GM12878 (cell line): Measurements from ENCODE around the gene IFT27. TPM values are rescaled to one million over a fixed set of nuclear protein-coding genes. Genes with fewer than 3 reads are reported as not detected.

Experiments used
- ATAC-seq: fragments of 200-7000 bp; cut with Tn5 transposase; 3 replicates; pipeline ENCODE4 v1.9.1; 2020; ENCODE audit warnings: mild to moderate bottlenecking, moderate library complexity
- Bru-seq: library from RNA; stranded (reverse); fragments of 400-500 nt; gene quantifications from one replicate; lab custom pipeline; 2021; lab: Mats Ljungman, UMichigan
- BruChase-seq, 2 experiments: library from RNA; stranded (reverse); fragments of 400-500 nt; gene quantifications; one replicate each; lab custom pipeline; 2021; lab: Mats Ljungman, UMichigan
- BruUV-seq: library from RNA; stranded (reverse); fragments of 400-500 nt; replicated peaks from 2 replicates; lab custom pipeline; 2021; lab: Mats Ljungman, UMichigan
- CTCF ChIA-PET: fragments of 300-600 bp; sonication (Branson Sonifier 250); formaldehyde crosslinking; extraction: SDS; loops from one replicate; lab custom pipeline; 2021; ENCODE audit warnings: inconsistent platforms; lab: Yijun Ruan, JAX
- POLR2A ChIA-PET: fragments of 350-600 bp; formaldehyde crosslinking; extraction: SDS; loops from one replicate; lab custom pipeline; 2021; ENCODE audit warnings: inconsistent platforms; lab: Charles Lee
- RAD21 ChIA-PET: fragments of 300-600 bp; sonication (Branson Sonifier 250); formaldehyde crosslinking; loops from one replicate; lab custom pipeline; 2023; ENCODE audit warnings: antibody characterized with exemption; ENCODE audit not compliant: unreplicated experiment; lab: Charles Lee
- SMC1A ChIA-PET: fragments of 300-600 bp; sonication (Branson Sonifier 250); formaldehyde crosslinking; loops from one replicate; lab custom pipeline; 2023; ENCODE audit not compliant: unreplicated experiment, uncharacterized antibody; lab: Charles Lee
- DNase-seq: peaks from one replicate; pipeline ENCODE4 v3.0.0-alpha.2; 2011; ENCODE audit warnings: low read depth, low spot score
- FAIRE-seq: peaks from 3 replicates; lab custom pipeline; 2011; peaks lifted over from hg19 to GRCh38; lab: Jason Lieb, UNC
- H2AFZ ChIP-seq: 2 replicates; pipeline ENCODE4 v1.6.0; 2011; ENCODE audit warnings: low read depth, low read length, control low read depth; ENCODE audit not compliant: control insufficient read depth
- H3K27ac ChIP-seq: 2 replicates; pipeline ENCODE4 v1.5.1; 2011; ENCODE audit warnings: control low read depth; ENCODE audit not compliant: control insufficient read depth, insufficient read depth
- H3K27me3 ChIP-seq, 2 experiments: replicated peaks in 1 of 2; 2 replicates each; pipeline versions ENCODE4 v1.6.0 to v1.6.1; 2011; ENCODE audit warnings: low read length in 1 of 2; ENCODE audit not compliant: control insufficient read depth in 2 of 2, insufficient read depth in 2 of 2
- H3K36me3 ChIP-seq, 2 experiments: 2 replicates each; pipeline ENCODE4 v1.5.1; 2011; ENCODE audit warnings: low read length in 1 of 2; ENCODE audit not compliant: control insufficient read depth in 2 of 2, insufficient read depth in 2 of 2
- H3K4me1 ChIP-seq: 2 replicates; pipeline ENCODE4 v1.6.1; 2011; ENCODE audit warnings: mild to moderate bottlenecking, low read length, moderate library complexity, mixed read lengths; ENCODE audit not compliant: control insufficient read depth, insufficient read depth
- H3K4me2 ChIP-seq: 2 replicates; pipeline ENCODE4 v1.6.0; 2011; ENCODE audit warnings: control low read depth; ENCODE audit not compliant: control insufficient read depth, insufficient read depth
- H3K4me3 ChIP-seq: fragments of 200-600 bp; sonication (generic); 2 replicates; pipeline ENCODE4 v1.5.1; 2016
- H3K79me2 ChIP-seq: 2 replicates; pipeline ENCODE4 v1.6.0; 2011; ENCODE audit warnings: low read length; ENCODE audit not compliant: control insufficient read depth, insufficient read depth
- H3K9ac ChIP-seq: 2 replicates; pipeline ENCODE4 v1.8.0; 2011; ENCODE audit warnings: low read length, control low read depth, mixed read lengths; ENCODE audit not compliant: control insufficient read depth, insufficient read depth
- H3K9me3 ChIP-seq: replicated peaks from 3 replicates; pipeline ENCODE4 v1.5.1; 2011; ENCODE audit warnings: mild to moderate bottlenecking, low read length; ENCODE audit not compliant: control insufficient read depth, insufficient read depth
- H4K20me1 ChIP-seq: 2 replicates; pipeline ENCODE4 v1.6.0; 2011; ENCODE audit not compliant: control insufficient read depth, insufficient read depth
- CEBPZ ChIP-seq: fragments of 150-350 bp; IDR thresholded peaks from 2 replicates; pipeline ENCODE4 v1.6.1; 2016; ENCODE audit warnings: low read depth, low read length
- EP300 ChIP-seq, 2 experiments: fragments of 150-350 bp in 1 of 2; IDR thresholded peaks; 2 replicates each; pipeline ENCODE4 v1.6.1; 2011 to 2012; ENCODE audit warnings: low read depth in 2 of 2, low read length in 2 of 2, borderline replicate concordance in 1 of 2, improper control_type of control experiment in 1 of 2, inconsistent platforms in 1 of 2; ENCODE audit not compliant: control insufficient read depth in 1 of 2
- HCFC1 ChIP-seq: fragments of 150-350 bp; IDR thresholded peaks from 2 replicates; pipeline ENCODE4 v1.6.1; 2014; ENCODE audit warnings: low read length
- IRF4 ChIP-seq: IDR thresholded peaks from 2 replicates; pipeline ENCODE4 v1.6.1; 2011; ENCODE audit warnings: low read depth, low read length
- MTA2 ChIP-seq: fragments of 450-650 bp; IDR thresholded peaks from 2 replicates; pipeline ENCODE4 v1.6.1; 2016; ENCODE audit warnings: low read depth, mild to moderate bottlenecking, moderate library complexity
- PKNOX1 ChIP-seq: fragments of 450-650 bp; IDR thresholded peaks from 2 replicates; pipeline ENCODE4 v1.6.1; 2016; ENCODE audit warnings: mild to moderate bottlenecking
- RUNX3 ChIP-seq: IDR thresholded peaks from 2 replicates; pipeline ENCODE4 v1.6.1; 2012; ENCODE audit warnings: low read length, inconsistent platforms
- TCF12 ChIP-seq: IDR thresholded peaks from 2 replicates; pipeline ENCODE4 v1.6.1; 2011; ENCODE audit warnings: low read depth, mild to moderate bottlenecking, low read length
- ZNF207 ChIP-seq: fragments of 450-650 bp; IDR thresholded peaks from 2 replicates; pipeline ENCODE4 v1.6.1; 2014; ENCODE audit warnings: antibody characterized with exemption, mild to moderate bottlenecking, borderline replicate concordance
- ZNF217 ChIP-seq: fragments of 450-650 bp; IDR thresholded peaks from 2 replicates; pipeline ENCODE4 v1.6.1; 2017; ENCODE audit warnings: antibody characterized with exemption, mild to moderate bottlenecking
- WGBS: methylation state at CpG from one replicate; pipeline ENCODE4 v1.1.6; 2016; ENCODE audit warnings: low lambda C conversion rate; ENCODE audit not compliant: insufficient replicate concordance, insufficient coverage; ENCODE audit errors: missing lambda C conversion rate; 5-methylcytosine and 5-hydroxymethylcytosine counted together
- in situ Hi-C: fragments of 300-500 bp; cut with MboI; formaldehyde crosslinking; loops from 9 replicates; pipeline ENCODE4 v1.14.3; 2018; ENCODE audit warnings: mixed read lengths
- intact Hi-C: fragments of 100-400 bp; cut with micrococcal nuclease; formaldehyde crosslinking; loops from one replicate; pipeline ENCODE4 v1.14.2; 2022; ENCODE audit not compliant: unreplicated experiment
- long read RNA-seq, 2 experiments: library from polyadenylated mRNA; unstranded; transcript quantifications; one replicate each; pipeline ENCODE4 v2.0.0, GENCODE V29; 2019 to 2020
- polyA minus RNA-seq, 3 experiments: library from RNA; depleted of rRNA, polyadenylated mRNA; stranded (reverse); fragments of >200 nt; gene quantifications; 2 replicates each; pipeline ENCODE4 v1.2.3, GENCODE V29; 2011
- polyA plus RNA-seq, 11 experiments: library from polyadenylated mRNA; depleted of rRNA in 4 of 11; unstranded in 6 of 11; stranded (reverse) in 5 of 11; fragments of >200 nt; fragmentation: Nextera tagmentation in 4 of 11; fragmentation: Illumina TruSeq in 1 of 11; extraction: Ambion mirVana in 4 of 11; extraction: Trizol in 1 of 11; gene quantifications; 1 replicate in 1 of 11; 2 replicates in 10 of 11; pipeline versions ENCODE4 v1.2.1 to v1.2.3, GENCODE V29; 2011 to 2016; ENCODE audit warnings: inconsistent platforms in 2 of 11, missing spikeins in 2 of 11, low read depth in 1 of 11
- total RNA-seq, 4 experiments: library from RNA; depleted of rRNA in 3 of 4; stranded (reverse); fragments of >200 nt in 3 of 4; fragmentation: Illumina TruSeq in 1 of 4; extraction: Trizol in 1 of 4; gene quantifications; 2 replicates each; pipeline versions ENCODE4 v1.2.1 to v1.2.3, GENCODE V29; 2013 to 2021
- TF ChIP-seq, protein P1 (sequence below): IDR thresholded peaks from 2 replicates; pipeline ENCODE4 v1.6.1; 2011; ENCODE audit warnings: low read depth, mild to moderate bottlenecking, low read length, moderate library complexity, borderline replicate concordance; ENCODE audit errors: extremely low read depth
- TF ChIP-seq, protein P2 (sequence below): IDR thresholded peaks from 2 replicates; pipeline ENCODE4 v1.6.1; 2012; ENCODE audit warnings: low read depth, low read length, improper control_type of control experiment

IFT27 gene, protein sequence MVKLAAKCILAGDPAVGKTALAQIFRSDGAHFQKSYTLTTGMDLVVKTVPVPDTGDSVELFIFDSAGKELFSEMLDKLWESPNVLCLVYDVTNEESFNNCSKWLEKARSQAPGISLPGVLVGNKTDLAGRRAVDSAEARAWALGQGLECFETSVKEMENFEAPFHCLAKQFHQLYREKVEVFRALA
- total RNA-seq (2013; cell fraction: nucleolus; rRNA removed), result 4.1 and 6.3 TPM in 2 replicates
- 12.0 and 12.1 TPM in 2 replicates for total RNA-seq (2014; rRNA removed)
- 8.4 and 9.5 TPM in 2 replicates for total RNA-seq (2014; rRNA removed; fragmentation: Illumina TruSeq; extraction: Trizol)
- 18.5 and 18.8 TPM in 2 replicates for total RNA-seq (2021)
- polyA plus RNA-seq (2011; ENCODE audit: low read depth), result 8.2 TPM
- 1.9 and 2.7 TPM in 2 replicates for polyA plus RNA-seq (2011; rRNA removed)
- polyA plus RNA-seq (2011; cell fraction: cytosol; rRNA removed), result 1.6 and 2.1 TPM in 2 replicates
- 5.4 and 8.9 TPM in 2 replicates for polyA plus RNA-seq (2011; cell fraction: nucleus; rRNA removed)
- polyA plus RNA-seq (2012), result 11.7 and 12.2 TPM in 2 replicates
- 3.7 and 7.1 TPM in 2 replicates for polyA plus RNA-seq (2014; fragmentation: Illumina TruSeq; extraction: Trizol)
- polyA plus RNA-seq (2014; fragmentation: Nextera tagmentation; extraction: Ambion mirVana), result 1 to 10 TPM; 2.7 to 3.0 TPM
- 15.3 and 18.0 TPM in 2 replicates for polyA plus RNA-seq (2014; rRNA removed)
- 10 to 100 TPM; 26.2 to 32.5 TPM for polyA plus RNA-seq (2016; fragmentation: Nextera tagmentation; extraction: Ambion mirVana)
- polyA minus RNA-seq (2011; rRNA and poly(A)+ RNA removed), result 0.88 and 1.3 TPM in 2 replicates
- 0.53 and 1.4 TPM in 2 replicates for polyA minus RNA-seq (2011; cell fraction: cytosol; rRNA and poly(A)+ RNA removed)
- 1.5 and 1.6 TPM in 2 replicates for polyA minus RNA-seq (2011; cell fraction: nucleus; rRNA and poly(A)+ RNA removed)
- Bru-seq, nascent RNA, result percentile 44 among the genes with signal in this experiment
- percentile 45 among the genes with signal in this experiment for BruChase-seq, experiment 1, labeled RNA remaining after a 6-hour chase
- percentile 46 among the genes with signal in this experiment for BruChase-seq, experiment 2, labeled RNA remaining after a 2-hour chase
- long read RNA-seq, experiment 1, result 0 reads
- long read RNA-seq, experiment 2, result 0 reads

- intact Hi-C loops, result no loop called here
- Histone ChIP-seq H3K4me2 (peak within 1 kb of the TSS; percentile 88), H2AFZ (peak within 1 kb of the TSS; percentile 81), H3K27me3 (no peaks in the 10 kb centered on the region), H3K4me1 (peaks cover 11% of the 10 kb centered on the region), H3K4me3 (peak within 1 kb of the TSS; percentile 87), H3K79me2 (no peaks in the 10 kb centered on the region), H3K9ac (peak within 1 kb of the TSS; percentile 73), H3K9me3 (no peaks in the 10 kb centered on the region), H3K27ac (peak within 1 kb of the TSS; percentile 37; the same call in 1 of the 2 replicates), H4K20me1 (no peaks in the 10 kb centered on the region), H3K36me3 (no peaks in the 10 kb centered on the region)
- ChIA-PET POLR2A (interaction anchor here (0.8 to 1.2 kb wide), 4 partner anchors 11 to 242 kb away, joined by 3 to 4 read pairs (median 4); no protein-coding TSS in a partner anchor), CTCF (interaction anchor here (0.6 to 3.7 kb wide), 17 partner anchors 9 to 270 kb away, joined by 3 to 17 read pairs (median 4); no protein-coding TSS in a partner anchor), RAD21 (interaction anchor here (0.9 to 1.2 kb wide), 4 partner anchors 83 to 205 kb away, joined by 3 to 5 read pairs (median 4); no protein-coding TSS in a partner anchor), SMC1A (interaction anchor here (0.7 to 2.5 kb wide), 6 partner anchors 11 to 268 kb away, joined by 3 to 11 read pairs (median 4); no protein-coding TSS in a partner anchor)
- 1% methylated on average over 42 of the region's 43 CpGs for WGBS
- DNase-seq, result peak; percentile 99
- peak; percentile 100 for FAIRE-seq
- no TSS peak for BruUV-seq
- in situ Hi-C loops, result no loop called here
- ATAC-seq, result peak; percentile 97
- TF ChIP-seq CEBPZ (peak; percentile 99), PKNOX1 (peak; percentile 100), EP300 (IDR thresholded peaks at IDR 0.05; ENCODE audit: borderline replicate concordance in 1 of 2, control insufficient read depth in 1 of 2, low read depth in 2 of 2, low read length in 2 of 2) (no peak), RUNX3 (no peak; the same call in 1 of the 2 replicates), ZNF207 (no peak), IRF4 (no peak), HCFC1 (no peak), MTA2 (no peak), ZNF217 (no peak), TCF12 (no peak)
- TF ChIP-seq, protein P1, sequence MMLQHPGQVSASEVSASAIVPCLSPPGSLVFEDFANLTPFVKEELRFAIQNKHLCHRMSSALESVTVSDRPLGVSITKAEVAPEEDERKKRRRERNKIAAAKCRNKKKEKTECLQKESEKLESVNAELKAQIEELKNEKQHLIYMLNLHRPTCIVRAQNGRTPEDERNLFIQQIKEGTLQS, result no peak
- TF ChIP-seq, protein P2, sequence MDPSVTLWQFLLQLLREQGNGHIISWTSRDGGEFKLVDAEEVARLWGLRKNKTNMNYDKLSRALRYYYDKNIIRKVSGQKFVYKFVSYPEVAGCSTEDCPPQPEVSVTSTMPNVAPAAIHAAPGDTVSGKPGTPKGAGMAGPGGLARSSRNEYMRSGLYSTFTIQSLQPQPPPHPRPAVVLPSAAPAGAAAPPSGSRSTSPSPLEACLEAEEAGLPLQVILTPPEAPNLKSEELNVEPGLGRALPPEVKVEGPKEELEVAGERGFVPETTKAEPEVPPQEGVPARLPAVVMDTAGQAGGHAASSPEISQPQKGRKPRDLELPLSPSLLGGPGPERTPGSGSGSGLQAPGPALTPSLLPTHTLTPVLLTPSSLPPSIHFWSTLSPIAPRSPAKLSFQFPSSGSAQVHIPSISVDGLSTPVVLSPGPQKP, result no peak
Measured at GRCh38 chr22:36775964-36776669, at the start of gene IFT27. IFT27 (minus strand) TSS chr22:36776119; CDS start chr22:36775707, 412 bp downstream.
